Measurements from ENCODE around the gene RAB11FIP2. TPM values are rescaled to one million over a fixed set of nuclear protein-coding genes. Genes with fewer than 3 reads are reported as not detected.

The RAB11FIP2 gene
- total and polyA plus RNA-seq, 8 donors = 1.4 to 13.1 (median 6.9) TPM

DNA sequence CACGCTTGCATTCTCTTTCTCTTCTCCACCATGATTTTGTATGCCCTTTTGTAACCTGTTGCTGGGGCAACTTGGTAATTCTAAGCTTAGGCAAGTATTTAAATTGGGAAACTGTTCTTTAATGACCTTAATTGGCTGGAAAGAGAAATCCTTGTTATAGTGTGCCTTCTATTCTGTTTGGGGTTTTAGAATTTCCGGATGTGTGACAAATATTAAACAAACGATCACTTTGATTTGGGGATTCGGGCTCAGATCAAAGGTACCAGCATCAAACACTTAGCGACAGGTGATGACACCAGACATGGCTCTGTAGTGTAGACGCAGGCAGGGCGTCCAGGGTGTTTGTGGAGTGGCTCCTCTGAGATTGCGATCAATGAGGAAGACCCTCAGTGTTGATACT, 55.0 kb downstream of the RAB11FIP2 start:
- Histone ChIP-seq H3K36me3 (no peaks in the 10 kb centered on the region), H3K9me3 (no peaks in the 10 kb centered on the region), H3K27ac (no peak overlapping the region), H3K27me3 (no peaks in the 10 kb centered on the region), H3K4me3 (no peak overlapping the region), H3K4me1 (no peaks in the 10 kb centered on the region)
- FAIRE-seq = no peak
- ATAC-seq = no peak
- TF ChIP-seq, protein P1, sequence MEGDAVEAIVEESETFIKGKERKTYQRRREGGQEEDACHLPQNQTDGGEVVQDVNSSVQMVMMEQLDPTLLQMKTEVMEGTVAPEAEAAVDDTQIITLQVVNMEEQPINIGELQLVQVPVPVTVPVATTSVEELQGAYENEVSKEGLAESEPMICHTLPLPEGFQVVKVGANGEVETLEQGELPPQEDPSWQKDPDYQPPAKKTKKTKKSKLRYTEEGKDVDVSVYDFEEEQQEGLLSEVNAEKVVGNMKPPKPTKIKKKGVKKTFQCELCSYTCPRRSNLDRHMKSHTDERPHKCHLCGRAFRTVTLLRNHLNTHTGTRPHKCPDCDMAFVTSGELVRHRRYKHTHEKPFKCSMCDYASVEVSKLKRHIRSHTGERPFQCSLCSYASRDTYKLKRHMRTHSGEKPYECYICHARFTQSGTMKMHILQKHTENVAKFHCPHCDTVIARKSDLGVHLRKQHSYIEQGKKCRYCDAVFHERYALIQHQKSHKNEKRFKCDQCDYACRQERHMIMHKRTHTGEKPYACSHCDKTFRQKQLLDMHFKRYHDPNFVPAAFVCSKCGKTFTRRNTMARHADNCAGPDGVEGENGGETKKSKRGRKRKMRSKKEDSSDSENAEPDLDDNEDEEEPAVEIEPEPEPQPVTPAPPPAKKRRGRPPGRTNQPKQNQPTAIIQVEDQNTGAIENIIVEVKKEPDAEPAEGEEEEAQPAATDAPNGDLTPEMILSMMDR (IDR thresholded peaks at IDR 0.05) = no peak
- no peak for DNase-seq
- intact Hi-C loops (cut with DNase I) = no loop called here
- 91 to 95% methylated on average over 8 of the region's 8 CpGs for WGBS, 2 donors

DNA sequence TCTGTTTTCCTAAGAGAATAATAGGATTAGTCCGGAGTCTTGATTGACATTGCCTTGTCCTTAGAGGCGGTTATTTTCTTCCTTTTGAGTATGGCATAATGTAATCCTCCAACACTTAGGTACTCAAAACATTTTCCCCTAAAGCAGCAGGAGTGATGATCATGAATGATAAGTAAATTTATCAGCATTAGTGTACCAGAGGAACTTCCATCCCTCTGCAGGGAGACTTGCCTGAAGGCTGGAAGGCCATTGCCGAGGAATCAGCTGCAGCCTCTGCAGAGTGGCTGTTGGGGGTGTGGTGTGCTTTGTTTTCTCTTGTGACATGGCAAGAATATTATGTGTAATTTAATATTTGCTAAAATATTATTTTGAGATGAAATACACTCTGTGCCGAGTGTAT, 56.8 kb downstream of the RAB11FIP2 start:
- Histone ChIP-seq H3K27me3 (no peaks in the 10 kb centered on the region), H3K4me1 (no peaks in the 10 kb centered on the region), H3K27ac (no peak overlapping the region), H3K36me3 (no peaks in the 10 kb centered on the region), H3K4me3 (no peak overlapping the region), H3K9me3 (no peaks in the 10 kb centered on the region)
- FAIRE-seq (no peak), DNase-seq (no peak), ATAC-seq (no peak)
- intact Hi-C loops (cut with DNase I) = no loop called here
- 95 to 97% methylated on average over 4 of the region's 4 CpGs for WGBS, 2 donors
- TF ChIP-seq, protein P1 (IDR thresholded peaks at IDR 0.05) = no peak

DNA sequence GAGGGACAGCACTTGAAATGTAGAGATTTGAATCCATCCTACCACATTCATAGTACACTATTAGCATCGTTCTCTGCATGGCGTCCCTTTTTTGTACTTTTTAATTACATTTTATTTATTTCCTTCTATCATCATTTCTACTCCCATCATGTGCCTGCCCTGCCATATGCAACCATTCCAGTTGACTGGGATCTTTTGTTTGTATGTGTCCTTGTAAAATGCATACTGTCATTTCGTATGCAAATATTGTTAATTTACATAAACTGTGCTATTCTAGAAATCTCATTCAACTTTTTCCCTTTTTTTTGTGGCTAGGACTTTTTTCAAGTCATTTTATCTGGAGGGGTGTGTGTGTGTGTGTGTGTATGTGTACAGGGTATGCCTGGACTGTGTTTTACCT, 57.9 kb downstream of the RAB11FIP2 start:
- TF ChIP-seq, protein P1 (IDR thresholded peaks at IDR 0.05) = no peak
- no peak for FAIRE-seq
- Histone ChIP-seq H3K4me3 (no peak overlapping the region), H3K9me3 (no peaks in the 10 kb centered on the region), H3K27ac (no peak overlapping the region), H3K36me3 (no peaks in the 10 kb centered on the region), H3K27me3 (no peaks in the 10 kb centered on the region), H3K4me1 (no peaks in the 10 kb centered on the region)
- no peak for DNase-seq
- intact Hi-C loops (cut with DNase I) = no loop called here
- no peak for ATAC-seq
- 49 to 90% methylated on average over 2 to 3 of the region's 3 CpGs for WGBS, 2 donors

DNA sequence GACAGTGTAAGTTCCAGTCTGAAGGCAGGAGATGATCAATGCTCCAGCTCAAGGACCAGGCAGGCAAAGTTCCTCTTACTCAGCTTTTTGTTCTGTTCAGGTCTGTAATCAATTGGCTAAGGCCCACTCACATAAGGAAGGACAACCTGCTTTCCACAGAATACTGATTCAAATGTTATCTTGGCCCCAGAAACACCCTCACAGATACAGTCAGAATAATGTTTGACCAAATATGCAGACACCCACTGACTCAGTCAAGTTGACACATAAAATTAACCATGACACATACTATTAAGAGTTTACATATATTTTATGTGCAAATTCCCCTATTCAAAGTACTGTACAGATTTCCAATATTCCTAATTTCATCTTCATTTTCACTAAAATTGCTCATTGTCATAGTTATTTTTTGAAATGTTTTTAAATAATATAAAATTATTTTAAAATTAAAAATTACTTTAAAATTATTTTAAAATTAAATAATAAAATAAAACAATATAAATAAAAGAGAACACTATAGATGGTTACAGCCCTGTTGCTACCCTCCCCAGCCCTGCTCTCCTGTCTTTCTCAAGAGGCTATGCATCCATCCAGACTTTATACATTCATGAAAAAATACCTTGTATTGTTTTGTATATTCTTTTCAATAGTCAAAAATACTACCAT, 59.4 kb downstream of the RAB11FIP2 start:
- FAIRE-seq (no peak), ATAC-seq (no peak), DNase-seq (no peak)
- TF ChIP-seq, protein P1 (IDR thresholded peaks at IDR 0.05) = no peak
- H3K27ac ChIP-seq = no peak overlapping the region
- H3K27me3 ChIP-seq = no peaks in the 10 kb centered on the region
- H3K4me1 ChIP-seq = no peaks in the 10 kb centered on the region
- no peaks in the 10 kb centered on the region for H3K9me3 ChIP-seq
- H3K4me3 ChIP-seq = no peak overlapping the region
- H3K36me3 ChIP-seq = no peaks in the 10 kb centered on the region
- intact Hi-C loops (cut with DNase I) = no loop called here

DNA sequence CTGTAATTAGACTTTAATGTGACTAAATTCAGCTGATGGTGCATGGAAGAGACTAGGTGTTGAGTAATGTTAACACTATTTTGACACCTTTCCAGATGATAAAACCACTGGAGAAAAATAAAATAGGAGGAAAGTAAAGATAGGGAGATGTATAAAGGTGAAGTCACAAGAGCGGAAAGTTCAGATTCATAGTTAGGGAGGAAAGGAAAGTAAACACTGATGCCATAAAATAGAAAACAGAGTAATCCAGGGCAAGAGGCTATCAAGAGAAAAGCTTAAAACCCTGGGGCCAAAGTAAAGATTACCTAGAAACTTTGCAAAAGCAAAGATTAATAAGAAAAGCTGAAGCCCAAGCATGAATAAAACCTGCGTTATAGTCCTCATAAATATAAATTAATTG, 62.8 kb downstream of the RAB11FIP2 start:
- H3K4me3 ChIP-seq = no peak overlapping the region
- DNase-seq = no peak
- H3K27ac ChIP-seq = no peak overlapping the region
- no peaks in the 10 kb centered on the region for H3K4me1 ChIP-seq
- no peaks in the 10 kb centered on the region for H3K9me3 ChIP-seq
- 86 to 90% methylated on average over 2 of the region's 2 CpGs for WGBS, 2 donors
- intact Hi-C loops (cut with DNase I) = no loop called here
- no peaks in the 10 kb centered on the region for H3K27me3 ChIP-seq
- FAIRE-seq = no peak
- no peak for ATAC-seq
- TF ChIP-seq, protein P1 (IDR thresholded peaks at IDR 0.05) = no peak
- H3K36me3 ChIP-seq = no peaks in the 10 kb centered on the region
